ENCODE results near the gene ABCC11. TPM values are rescaled to one million over a fixed set of nuclear protein-coding genes. Genes with fewer than 3 reads are reported as not detected.
"Not testable (repeated sequence)": the region's sequence is repeated elsewhere in the genome, so short reads cannot be mapped to it uniquely, and the experiment has no call there.

ABCC11 gene
- total RNA-seq, 4 donors from 2014 or later: not detected

DNA sequence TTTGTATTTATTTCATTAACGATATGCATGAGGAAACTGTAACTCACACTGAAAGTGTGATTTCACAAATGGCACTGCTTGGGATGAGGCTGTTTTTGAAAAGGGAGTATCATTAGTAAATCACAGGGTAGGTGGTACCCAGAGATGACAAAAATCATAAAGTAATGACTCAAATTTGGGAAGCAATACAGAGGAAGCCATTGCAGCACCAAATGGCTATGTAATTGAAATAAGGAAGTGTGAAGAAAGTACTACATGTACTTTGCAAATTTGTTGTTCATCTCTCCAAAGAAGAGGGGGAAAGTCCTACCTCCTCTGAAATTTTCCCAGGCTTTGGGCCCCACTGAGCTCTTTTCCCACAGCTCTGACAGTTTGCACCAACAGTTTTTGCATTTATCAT is 79.3 kb downstream of the ABCC11 start:
- WGBS, 2 donors: 73 to 79% methylated on average over 1 of the region's 1 CpG

DNA sequence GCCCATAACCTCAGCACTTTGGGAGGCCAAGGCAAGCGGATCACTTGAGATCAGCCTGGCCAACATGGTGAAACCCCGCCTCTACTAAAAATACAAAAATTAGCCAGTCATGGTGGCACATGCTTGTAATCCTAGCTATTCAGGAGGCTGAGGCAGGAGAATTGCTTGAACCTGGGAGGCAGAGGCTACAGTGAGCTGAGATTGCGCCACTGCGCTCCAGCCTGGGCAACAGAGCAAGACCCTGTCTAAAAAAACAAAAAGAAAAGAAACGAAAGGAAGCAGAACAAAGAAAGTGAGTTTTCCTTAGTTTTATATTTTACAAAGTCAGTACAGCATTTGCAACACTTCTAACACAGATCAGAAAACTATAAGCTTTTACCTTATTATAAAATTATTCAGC is 80.7 kb downstream of the ABCC11 start:
- H3K36me3 ChIP-seq; DNase-seq (ENCODE audit: low spot score in 2 of 2); H3K9me3 ChIP-seq; H3K27me3 ChIP-seq; H3K4me1 ChIP-seq; H3K27ac ChIP-seq; H3K4me3 ChIP-seq: not testable (repeated sequence)
- WGBS, 2 donors: 89 to 90% methylated on average over 5 of the region's 5 CpGs

More for the DNA sequence above, 79.3 kb downstream of the ABCC11 start:
- H3K9me3 ChIP-seq: no peaks in the 10 kb centered on the region
- H3K27ac ChIP-seq: no peak overlapping the region
- H3K4me3 ChIP-seq: no peak overlapping the region
- H3K36me3 ChIP-seq: no peaks in the 10 kb centered on the region
- DNase-seq (ENCODE audit: low spot score in 2 of 2): no peak
- TF ChIP-seq EP300 (IDR thresholded peaks at IDR 0.05): no peak
- no peak for TF ChIP-seq POLR2A (IDR thresholded peaks at IDR 0.05)
- TF ChIP-seq, protein P1, sequence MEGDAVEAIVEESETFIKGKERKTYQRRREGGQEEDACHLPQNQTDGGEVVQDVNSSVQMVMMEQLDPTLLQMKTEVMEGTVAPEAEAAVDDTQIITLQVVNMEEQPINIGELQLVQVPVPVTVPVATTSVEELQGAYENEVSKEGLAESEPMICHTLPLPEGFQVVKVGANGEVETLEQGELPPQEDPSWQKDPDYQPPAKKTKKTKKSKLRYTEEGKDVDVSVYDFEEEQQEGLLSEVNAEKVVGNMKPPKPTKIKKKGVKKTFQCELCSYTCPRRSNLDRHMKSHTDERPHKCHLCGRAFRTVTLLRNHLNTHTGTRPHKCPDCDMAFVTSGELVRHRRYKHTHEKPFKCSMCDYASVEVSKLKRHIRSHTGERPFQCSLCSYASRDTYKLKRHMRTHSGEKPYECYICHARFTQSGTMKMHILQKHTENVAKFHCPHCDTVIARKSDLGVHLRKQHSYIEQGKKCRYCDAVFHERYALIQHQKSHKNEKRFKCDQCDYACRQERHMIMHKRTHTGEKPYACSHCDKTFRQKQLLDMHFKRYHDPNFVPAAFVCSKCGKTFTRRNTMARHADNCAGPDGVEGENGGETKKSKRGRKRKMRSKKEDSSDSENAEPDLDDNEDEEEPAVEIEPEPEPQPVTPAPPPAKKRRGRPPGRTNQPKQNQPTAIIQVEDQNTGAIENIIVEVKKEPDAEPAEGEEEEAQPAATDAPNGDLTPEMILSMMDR (IDR thresholded peaks at IDR 0.05): no peak
- peaks cover 0 to 9% (median 1%) of the 10 kb centered on the region in 4 donors for H3K4me1 ChIP-seq
- H3K27me3 ChIP-seq: no peaks in the 10 kb centered on the region

- H3K27me3 ChIP-seq: no peaks in the 10 kb centered on the region
- H3K27ac ChIP-seq: no peak overlapping the region
- TF ChIP-seq POLR2A (IDR thresholded peaks at IDR 0.05) (no peak), EP300 (IDR thresholded peaks at IDR 0.05) (no peak)
- TF ChIP-seq, protein P1 (IDR thresholded peaks at IDR 0.05): no peak
- H3K36me3 ChIP-seq: no peaks in the 10 kb centered on the region
- no peaks in the 10 kb centered on the region for H3K9me3 ChIP-seq
- WGBS, 2 donors: 76 to 81% methylated on average over 4 of the region's 4 CpGs
- no peak overlapping the region for H3K4me3 ChIP-seq
- H3K4me1 ChIP-seq: peaks cover 0 to 9% (median 1%) of the 10 kb centered on the region in 4 donors
- DNase-seq (ENCODE audit: low spot score in 2 of 2): no peak
Observed at GRCh38 chr16:48165961-48166578, 81.3 kb downstream of the ABCC11 start.

- Histone ChIP-seq H3K9me3 (no peaks in the 10 kb centered on the region), H3K4me3 (no peak overlapping the region), H3K36me3 (no peaks in the 10 kb centered on the region), H3K27ac (no peak overlapping the region), H3K27me3 (no peaks in the 10 kb centered on the region), H3K4me1 (peaks cover 0 to 9% (median 1%) of the 10 kb centered on the region in 4 donors)
- 29 to 32% methylated on average over 16 of the region's 16 CpGs for WGBS, 2 donors
- TF ChIP-seq, protein P1 (IDR thresholded peaks at IDR 0.05): peak; percentile 75 to 90 (median 82)
- TF ChIP-seq POLR2A (IDR thresholded peaks at IDR 0.05) (no peak), EP300 (IDR thresholded peaks at IDR 0.05) (no peak)
- peak; percentile 57 to 68 for DNase-seq (ENCODE audit: low spot score in 2 of 2)
Observed at GRCh38 chr16:48164907-48165715, 82.2 kb downstream of the ABCC11 start.

DNA sequence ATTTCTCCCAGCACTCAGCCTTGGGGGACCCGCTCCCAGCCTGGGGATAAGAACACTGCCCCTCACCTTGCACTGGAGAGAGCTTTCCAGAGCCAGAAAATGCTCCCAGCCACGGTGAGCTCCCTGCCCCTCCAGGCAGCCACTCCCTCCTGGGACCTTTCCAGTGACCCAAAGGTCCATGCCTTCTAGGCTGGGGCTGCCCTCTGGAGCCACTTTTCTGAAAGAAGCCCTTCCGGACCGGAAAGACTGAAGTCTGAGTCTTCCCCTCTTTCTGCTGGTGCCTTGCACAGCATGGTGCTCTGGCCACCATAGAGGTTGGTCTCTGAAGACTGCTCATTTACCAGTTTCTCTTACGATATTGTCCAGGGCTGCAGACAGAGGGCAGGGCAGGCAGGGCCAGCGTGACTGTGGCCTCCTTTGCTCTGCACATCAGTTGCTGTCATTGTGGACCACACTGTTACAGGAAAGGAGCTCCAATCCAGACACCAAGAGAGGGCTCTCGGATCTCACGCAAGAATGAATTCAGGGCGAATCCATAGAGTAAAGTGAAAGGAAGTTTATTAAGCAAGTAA is 84.4 kb downstream of the ABCC11 start:
- Histone ChIP-seq H3K36me3 (no peaks in the 10 kb centered on the region), H3K27ac (no peak overlapping the region), H3K27me3 (peaks cover 0 to 6% of the 10 kb centered on the region in 2 donors), H3K9me3 (no peaks in the 10 kb centered on the region), H3K4me1 (peaks cover 0 to 9% (median 1%) of the 10 kb centered on the region in 4 donors), H3K4me3 (no peak overlapping the region)
- TF ChIP-seq, protein P1 (IDR thresholded peaks at IDR 0.05): no peak
- TF ChIP-seq POLR2A (IDR thresholded peaks at IDR 0.05): no peak
- DNase-seq (ENCODE audit: low spot score in 2 of 2): no peak
- 70 to 78% methylated on average over 9 of the region's 9 CpGs for WGBS, 2 donors
